Uterus (tissue), 2 donors: ENCODE data around the gene DMD.

Experiments used
- CTCF ChIP-seq, 4 experiments: fragments of 200-600 bp in 2 of 4; fragments of 450-650 bp in 2 of 4; sonication (generic) in 2 of 4; IDR thresholded peaks; one replicate each; pipeline ENCODE4 v1.5.1; 2016 to 2019; ENCODE audit warnings: antibody characterized with exemption in 4 of 4, mild to moderate bottlenecking in 2 of 4, moderate library complexity in 1 of 4
- POLR2A ChIP-seq, 2 donors: fragments of 450-650 bp; IDR thresholded peaks; one replicate each; pipeline ENCODE4 v1.6.1; 2016; ENCODE audit warnings: antibody characterized with exemption in 2 of 2, mild to moderate bottlenecking in 1 of 2, moderate library complexity in 1 of 2

- TF ChIP-seq CTCF (IDR thresholded peaks at IDR 0.05) (no peak), POLR2A (IDR thresholded peaks at IDR 0.05) (no peak)
These were observed 1882.1 kb downstream of the DMD start for GRCh38 chrX:31329298-31329697.
